SK-N-SH treated with all-trans-retinoic acid at 6 μM for 48 hours (cell line): ENCODE data around the gene PMAIP1.

Source experiments
- ARNTL ChIP-seq: fragments of 450-650 bp; formaldehyde crosslinking; IDR thresholded peaks from 2 replicates; pipeline ENCODE4 v1.5.0; 2020; ENCODE audit warnings: low read depth, mild to moderate bottlenecking, moderate library complexity, borderline replicate concordance
- CSRNP3 ChIP-seq: fragments of 250-450 bp; sonication (Bioruptor Pico); IDR thresholded peaks from 2 replicates; pipeline ENCODE4 v1.5.1; 2021; ENCODE audit warnings: mild to moderate bottlenecking, moderate library complexity
- GLIS3 ChIP-seq: fragments of 250-450 bp; sonication (Bioruptor Pico); IDR thresholded peaks from 2 replicates; pipeline ENCODE4 v1.5.0; 2020; ENCODE audit warnings: mild to moderate bottlenecking, moderate library complexity
- OSR1 ChIP-seq: fragments of 250-450 bp; sonication (Bioruptor Pico); IDR thresholded peaks from 2 replicates; pipeline ENCODE4 v1.8.0; 2022; ENCODE audit warnings: moderate library complexity, mild to moderate bottlenecking, inconsistent platforms
- PATZ1 ChIP-seq: fragments of 250-450 bp; sonication (Bioruptor Pico); IDR thresholded peaks from 2 replicates; pipeline ENCODE4 v1.8.0; 2020; ENCODE audit warnings: mild to moderate bottlenecking, moderate library complexity, borderline replicate concordance
- TCF4 ChIP-seq: fragments of 250-450 bp; sonication (Bioruptor Pico); IDR thresholded peaks from 2 replicates; pipeline ENCODE4 v1.8.0; 2021; ENCODE audit warnings: mild to moderate bottlenecking, moderate library complexity, borderline replicate concordance
- ZFP30 ChIP-seq: fragments of 450-650 bp; formaldehyde crosslinking; IDR thresholded peaks from 2 replicates; pipeline ENCODE4 v1.5.0; 2022; ENCODE audit warnings: mild to moderate bottlenecking, moderate library complexity

- TF ChIP-seq CSRNP3 (CRISPR knock-in tag) (no peak), PATZ1 (CRISPR knock-in tag) (no peak), ARNTL (CRISPR knock-in tag) (no peak), ZFP30 (CRISPR knock-in tag) (no peak), GLIS3 (CRISPR knock-in tag) (no peak), OSR1 (no peak), TCF4 (CRISPR knock-in tag) (no peak)
Measured at GRCh38 chr18:59918997-59919396, 19.2 kb downstream of the PMAIP1 start.
